Epidermal melanocyte (primary cell): ENCODE results near the gene PRKAG2.
A peak's percentile ranks its signal among the peaks of the same experiment; 100 is the strongest.

Experiments
- DNase-seq: peaks from one replicate; pipeline ENCODE4 v3.0.0; 2011; ENCODE audit warnings: low spot score; ENCODE audit not compliant: insufficient read length

PRKAG2 gene

GRCh38 chr7:151806204-151806603 is 70.7 kb downstream of the PRKAG2 start:
- DNase-seq: peak; percentile 50

GRCh38 chr7:151805191-151805590 is 71.7 kb downstream of the PRKAG2 start:
- no peak for DNase-seq

DNA sequence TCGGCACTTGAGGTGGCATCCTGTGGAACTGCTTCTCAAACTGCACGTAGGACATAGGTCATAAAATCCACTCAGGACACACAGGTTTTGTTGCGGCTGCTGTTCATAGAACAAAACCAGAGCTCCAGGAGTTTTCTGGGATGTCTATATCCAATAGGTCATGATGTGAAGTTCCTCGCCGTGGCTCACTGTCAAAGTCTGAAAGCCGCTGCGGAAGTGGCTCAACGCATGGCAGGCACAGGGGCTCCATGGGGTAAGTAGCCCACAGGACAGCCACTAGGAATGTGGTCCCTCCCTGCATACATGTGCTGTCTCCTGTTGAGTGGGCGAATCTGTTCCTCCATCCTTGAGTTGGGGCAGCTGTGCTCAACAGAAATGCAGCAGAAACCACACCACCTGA is 72.2 kb downstream of the PRKAG2 start:
- no peak for DNase-seq

- DNase-seq: no peak
Observed at GRCh38 chr7:151803841-151804240, 73.1 kb downstream of the PRKAG2 start.

DNA sequence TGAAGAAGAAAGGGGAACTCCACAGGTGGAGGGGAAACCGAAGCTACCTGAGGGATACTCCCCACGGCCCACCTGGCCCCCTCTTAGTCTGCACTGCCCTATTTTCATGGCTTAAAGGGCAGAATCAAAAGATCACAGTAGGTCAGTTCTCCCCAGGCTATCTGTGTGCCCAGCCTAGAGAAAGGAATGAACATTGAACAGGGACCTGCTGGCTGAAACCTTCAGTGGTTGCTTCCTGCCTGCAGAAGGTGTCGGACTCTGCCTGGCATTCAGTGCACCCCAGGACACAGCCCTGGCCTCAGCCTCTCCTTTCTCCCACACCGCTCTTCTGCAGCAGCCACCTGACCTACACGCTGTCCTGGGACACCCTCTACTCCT is 74.5 kb downstream of the PRKAG2 start:
- DNase-seq: no peak

DNA sequence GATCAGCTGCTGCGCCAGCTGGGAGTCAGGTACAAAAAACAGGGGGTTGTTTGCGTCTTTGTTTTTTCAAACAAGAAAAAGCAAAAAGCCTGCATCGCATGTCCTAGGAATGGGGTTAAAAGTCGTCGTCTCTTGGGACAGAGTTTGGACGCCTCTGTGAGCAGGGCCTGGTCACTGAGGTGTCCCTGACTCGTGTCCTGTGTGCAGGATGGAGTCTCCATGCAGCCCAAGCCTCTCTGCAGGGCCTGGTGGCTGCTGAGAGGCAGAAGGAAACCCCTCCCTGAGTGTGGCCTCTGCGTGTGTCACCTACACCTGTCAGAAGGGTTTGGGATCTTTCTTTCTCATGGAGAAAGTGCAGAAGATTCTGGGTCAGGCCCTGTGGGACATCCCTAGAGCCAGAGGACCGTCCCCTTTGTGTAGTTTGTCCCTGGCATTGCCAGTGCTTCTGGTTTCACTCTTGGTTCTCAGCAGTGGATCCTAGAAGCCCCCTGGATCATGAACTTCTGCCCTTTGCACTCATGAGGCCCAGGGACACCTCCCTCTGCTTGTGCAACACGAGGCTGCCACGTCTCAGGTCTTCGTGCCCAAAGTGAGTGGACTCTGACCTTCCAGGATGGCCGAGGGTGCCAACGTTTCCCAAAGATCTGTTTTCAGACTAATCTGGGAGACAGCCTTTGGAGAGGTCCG is 75.0 kb downstream of the PRKAG2 start:
- DNase-seq: no peak

- no peak for DNase-seq
Observed at GRCh38 chr7:151801291-151801690, 75.6 kb downstream of the PRKAG2 start.

- no peak for DNase-seq
Observed at GRCh38 chr7:151800861-151801260, 76.1 kb downstream of the PRKAG2 start.

- no peak for DNase-seq
Observed at GRCh38 chr7:151800391-151800790, 76.5 kb downstream of the PRKAG2 start.

DNA sequence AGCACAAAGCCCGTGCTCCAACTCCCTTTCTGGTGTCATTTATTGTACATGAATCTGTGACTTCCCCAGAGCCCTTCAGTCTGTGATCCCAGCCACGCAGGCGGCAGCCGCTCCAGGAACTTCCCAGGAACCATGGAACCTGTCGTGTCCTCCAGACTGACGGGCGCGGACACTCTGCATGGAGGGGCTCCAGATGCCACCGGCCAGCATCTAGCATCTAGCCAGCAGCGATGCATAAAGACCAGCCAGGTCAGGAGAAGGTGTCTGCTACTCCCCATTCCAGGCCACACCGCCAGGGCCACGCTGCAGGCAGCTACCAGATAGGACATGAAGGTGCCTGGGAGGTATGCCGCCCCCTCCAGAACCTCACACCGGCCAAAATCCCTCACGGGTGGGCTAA is 77.4 kb downstream of the PRKAG2 start:
- no peak for DNase-seq

GRCh38 chr7:151798851-151799448 is 78.0 kb downstream of the PRKAG2 start:
- DNase-seq: no peak

- DNase-seq: peak; percentile 87
Observed at GRCh38 chr7:151797667-151798307, 79.1 kb downstream of the PRKAG2 start.

- DNase-seq: no peak
Observed at GRCh38 chr7:151796871-151797537, 79.9 kb downstream of the PRKAG2 start.

DNA sequence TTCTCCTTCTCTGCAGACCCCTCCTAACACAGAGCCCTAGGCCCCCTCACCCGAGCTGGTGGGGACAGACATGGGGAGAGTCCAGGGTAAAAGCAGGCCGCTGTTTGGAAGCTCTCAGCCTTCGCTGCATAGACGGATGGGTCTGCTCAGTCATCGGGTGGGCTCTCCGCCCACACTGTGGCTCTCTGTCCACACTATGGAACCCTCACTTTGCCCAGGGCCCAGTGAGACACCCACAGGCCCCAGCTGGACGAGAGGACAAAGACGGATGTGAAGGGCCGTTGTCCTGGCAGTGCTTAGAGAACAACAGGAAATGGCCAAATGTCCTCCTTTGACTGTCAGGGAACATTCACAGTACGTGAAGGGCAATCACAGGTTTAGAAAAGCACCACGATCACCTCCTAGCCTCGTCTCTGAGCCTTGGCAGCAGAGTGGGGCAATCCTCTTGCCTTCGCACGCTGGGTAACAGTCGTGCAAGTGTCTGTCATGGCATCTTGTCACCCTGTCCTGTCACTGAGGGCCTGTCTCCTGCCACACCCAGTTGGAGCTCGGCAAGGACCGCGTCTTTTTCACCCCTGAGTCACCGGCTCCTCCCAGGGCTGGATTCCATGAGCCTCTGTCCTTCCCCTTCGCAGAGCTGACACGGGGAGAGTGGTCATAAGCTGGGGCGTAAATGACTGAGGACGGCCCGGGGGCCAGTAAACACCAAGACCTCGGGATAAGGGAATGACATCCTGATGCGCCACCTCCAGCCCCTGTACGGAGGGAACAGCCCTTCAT is 80.6 kb downstream of the PRKAG2 start:
- DNase-seq: no peak

DNA sequence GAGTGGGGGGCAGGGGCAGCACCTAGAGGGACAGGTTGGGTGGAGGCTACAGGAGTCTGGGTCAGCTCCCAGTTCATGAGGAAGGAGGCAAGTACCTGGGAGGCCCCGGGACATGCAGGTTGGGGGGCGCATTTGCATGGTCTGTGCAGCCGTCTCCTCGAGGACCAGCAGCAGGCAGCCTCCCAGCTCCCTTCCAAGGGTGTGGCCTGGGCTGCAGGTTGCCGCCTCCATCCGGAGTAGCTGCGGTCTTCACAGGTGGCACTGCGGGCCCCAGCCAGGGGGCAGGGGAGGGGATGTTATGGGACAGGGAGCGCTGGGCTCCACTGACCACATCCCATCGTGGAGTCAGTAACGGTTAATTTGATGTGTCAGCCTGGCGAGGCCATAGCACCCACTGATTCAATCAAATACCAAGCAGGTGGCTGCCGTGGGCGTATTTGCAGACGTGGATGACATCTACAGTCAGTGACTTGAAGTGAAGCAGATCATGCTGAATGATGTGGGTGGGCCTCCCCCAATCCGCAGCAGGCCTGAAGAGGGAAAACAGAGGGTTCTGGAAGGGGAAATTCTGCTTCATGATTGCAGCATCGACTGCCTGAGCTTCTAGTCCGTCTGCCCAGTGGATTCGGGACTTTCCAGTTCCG is 81.6 kb downstream of the PRKAG2 start:
- DNase-seq: no peak

DNA sequence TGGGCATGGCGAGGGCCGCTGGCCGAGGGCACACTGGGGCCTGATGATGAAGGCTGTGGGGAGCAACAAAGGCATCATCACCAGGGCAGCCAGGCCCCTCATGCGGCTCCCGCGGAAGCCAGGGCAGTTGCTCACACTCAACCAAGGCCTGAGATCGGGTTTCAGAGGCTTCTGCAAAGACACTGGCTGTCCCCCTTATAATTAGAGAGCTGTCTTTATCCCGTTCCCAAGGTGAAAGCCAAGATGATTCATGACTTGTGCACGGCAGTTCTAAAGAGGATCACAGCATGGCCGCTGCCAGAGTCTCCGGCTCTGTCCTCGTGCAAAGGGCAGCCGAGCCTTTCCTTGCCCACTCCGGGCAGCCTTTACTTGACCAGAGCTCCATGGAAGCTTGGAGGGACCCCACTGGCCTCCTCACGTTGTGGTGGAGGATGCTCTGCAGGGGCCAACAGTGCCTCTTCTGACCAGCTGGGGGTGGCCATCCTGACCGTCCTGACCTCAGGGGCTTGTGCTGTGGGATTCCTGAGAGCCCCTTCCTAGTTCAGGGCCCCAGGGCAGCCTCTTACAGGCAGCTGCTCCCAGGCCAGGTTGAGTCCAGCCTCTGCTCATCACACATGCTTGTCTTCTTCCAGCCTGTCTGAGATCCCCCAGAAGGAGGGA is 82.3 kb downstream of the PRKAG2 start:
- no peak for DNase-seq

- DNase-seq: no peak
Observed at GRCh38 chr7:151793991-151794507, 82.9 kb downstream of the PRKAG2 start.

- DNase-seq: no peak
Observed at GRCh38 chr7:151793531-151793951, 83.4 kb downstream of the PRKAG2 start.

- DNase-seq: no peak
Observed at GRCh38 chr7:151792636-151793035, 84.3 kb downstream of the PRKAG2 start.

- DNase-seq: no peak
Observed at GRCh38 chr7:151792086-151792485, 84.8 kb downstream of the PRKAG2 start.
